GM19025 (cell line): ENCODE data around the gene CNTFR.

Experiments used
- ATAC-seq: cut with Tn5 transposase; IDR thresholded peaks from one replicate; pipeline ENCODE4 v1.9.1; 2021; ENCODE audit warnings: mild to moderate bottlenecking, low read depth, moderate library complexity; ENCODE audit not compliant: unreplicated experiment

CNTFR gene

DNA sequence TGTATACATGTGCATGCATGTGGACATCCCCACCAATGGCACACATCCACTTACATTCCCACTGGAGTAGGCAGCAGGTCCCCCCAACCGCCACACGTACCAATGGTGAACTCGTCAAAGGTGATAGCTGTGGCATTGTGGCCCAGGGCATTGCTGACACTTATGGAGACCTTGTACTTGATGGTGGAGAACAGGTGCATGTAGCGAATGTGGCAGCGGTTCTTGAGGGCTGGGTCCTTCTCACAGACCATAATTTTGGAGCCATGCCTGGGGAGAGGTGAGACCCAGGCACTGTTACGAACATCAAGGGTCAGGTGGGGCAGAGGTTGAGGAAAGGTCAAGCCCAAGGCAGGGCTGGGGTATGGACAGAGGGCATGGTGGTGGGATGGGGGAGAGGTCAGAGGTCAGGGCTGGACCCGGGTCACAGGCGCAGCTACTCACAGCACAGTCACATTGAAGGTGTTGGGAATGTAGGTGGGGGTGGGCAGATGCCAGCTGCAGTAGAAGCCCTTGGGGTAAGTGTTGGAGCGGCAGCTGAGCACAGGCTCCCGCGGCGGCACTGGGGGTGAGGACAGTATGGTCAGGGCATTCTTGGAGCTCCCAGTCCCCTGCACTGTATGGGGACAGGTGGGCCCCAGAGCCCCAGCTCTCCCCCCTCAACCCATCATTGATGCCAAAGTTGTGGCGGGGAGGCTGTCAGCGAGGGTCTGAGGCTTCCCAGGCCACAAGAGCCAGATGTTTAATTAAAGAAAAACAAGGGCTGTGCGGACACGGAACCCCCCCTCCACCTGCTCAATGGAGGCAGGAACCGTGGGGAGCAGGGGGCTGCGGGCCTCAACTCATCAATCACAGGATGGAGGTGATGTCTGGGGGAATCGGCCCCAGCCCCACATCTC lies 31.9 kb downstream of the CNTFR start:
- ATAC-seq, result no peak

DNA sequence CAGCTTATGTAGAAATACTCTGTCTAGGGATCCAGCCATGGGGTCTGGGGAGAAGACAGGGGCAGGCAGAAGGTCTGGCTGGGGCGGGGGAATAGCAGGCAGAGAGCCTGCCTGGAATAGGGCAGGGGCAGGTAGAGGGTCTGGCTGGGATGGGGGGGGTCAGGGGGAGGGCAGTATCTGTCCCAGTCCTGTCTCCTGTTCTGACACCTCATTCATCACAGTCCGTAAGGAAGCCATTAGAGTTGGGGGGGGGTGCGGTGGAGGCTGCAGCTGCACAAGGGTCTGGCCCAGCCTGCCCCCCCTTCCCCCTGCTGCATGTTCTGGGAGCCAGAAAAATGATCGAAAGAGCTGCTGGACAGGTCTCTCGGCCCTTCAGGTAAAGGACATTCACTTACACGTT lies 32.6 kb downstream of the CNTFR start:
- no peak for ATAC-seq

DNA sequence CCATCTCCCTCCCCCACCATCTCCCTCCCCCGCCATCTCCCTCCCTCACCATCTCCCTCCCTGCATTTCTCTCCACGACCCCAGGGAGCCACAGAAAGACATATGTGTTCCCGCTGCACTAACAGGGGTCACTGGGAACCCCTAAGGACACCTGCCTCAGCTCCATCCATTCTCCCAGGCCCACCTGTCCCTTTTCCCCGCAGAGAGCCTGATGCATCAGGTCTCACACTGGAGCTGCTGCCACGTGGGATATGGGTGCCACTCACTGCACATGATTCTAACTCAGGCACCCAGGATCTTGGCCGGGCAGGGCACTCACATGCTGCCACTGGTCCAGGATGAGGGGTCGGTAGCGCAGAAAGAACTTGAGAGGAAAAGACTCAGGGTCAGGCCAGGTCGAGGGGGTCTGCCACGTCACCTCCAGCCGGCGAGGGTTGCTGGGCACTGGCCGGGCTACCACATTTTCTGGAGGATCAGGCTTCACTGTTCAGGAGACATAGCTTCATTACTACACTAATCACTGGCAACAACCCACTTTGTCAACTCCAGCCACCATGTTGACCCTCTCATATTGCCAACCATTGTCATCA lies 33.5 kb downstream of the CNTFR start:
- ATAC-seq, result no peak

- ATAC-seq, result no peak
Observed at GRCh38 chr9:34555500-34555899, 34.0 kb downstream of the CNTFR start.

GRCh38 chr9:34555002-34555348 lies 34.5 kb downstream of the CNTFR start:
- ATAC-seq, result no peak

DNA sequence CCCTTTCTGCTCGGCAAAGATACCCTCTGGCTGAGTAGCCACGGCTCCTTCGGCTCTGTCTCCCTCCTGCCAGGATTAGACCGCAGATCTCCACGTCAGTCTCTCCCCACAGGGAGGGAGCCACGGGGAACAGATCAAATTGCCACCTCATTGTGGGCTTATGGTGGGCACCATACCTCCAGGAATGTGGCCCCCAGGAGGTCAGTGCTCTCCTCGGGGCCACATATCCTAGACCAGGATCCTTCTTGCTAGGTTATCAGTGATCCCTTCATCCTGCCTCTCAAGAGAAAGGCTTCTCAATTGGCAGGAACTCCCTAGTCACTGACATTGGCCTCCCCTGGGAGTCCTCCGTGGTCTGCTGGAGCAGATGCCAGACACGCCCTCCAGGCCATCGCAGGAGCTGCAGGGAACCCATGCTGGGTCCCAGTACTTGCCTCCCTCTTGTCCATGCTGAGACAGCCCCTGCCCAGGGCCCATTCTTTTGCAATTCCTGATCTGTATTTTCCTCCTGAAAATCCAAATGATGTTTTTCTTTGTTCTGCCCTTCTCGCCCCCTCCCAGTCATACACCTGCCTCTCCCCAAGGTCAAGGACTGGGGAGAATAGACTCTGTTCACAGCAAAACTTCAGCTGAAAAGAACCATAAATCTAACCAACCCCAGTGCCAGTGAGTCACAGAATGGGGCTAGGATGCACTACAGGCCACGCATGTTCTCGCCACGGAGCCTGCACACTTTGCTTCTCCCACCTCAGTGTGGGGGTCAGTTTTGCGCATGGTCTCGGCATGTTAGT lies 35.1 kb downstream of the CNTFR start:
- ATAC-seq, result no peak

GRCh38 chr9:34553511-34554021 lies 36.0 kb downstream of the CNTFR start:
- ATAC-seq, result no peak

GRCh38 chr9:34552986-34553385 lies 36.5 kb downstream of the CNTFR start:
- ATAC-seq, result no peak

GRCh38 chr9:34552606-34552981 lies 36.9 kb downstream of the CNTFR start:
- ATAC-seq, result no peak

DNA sequence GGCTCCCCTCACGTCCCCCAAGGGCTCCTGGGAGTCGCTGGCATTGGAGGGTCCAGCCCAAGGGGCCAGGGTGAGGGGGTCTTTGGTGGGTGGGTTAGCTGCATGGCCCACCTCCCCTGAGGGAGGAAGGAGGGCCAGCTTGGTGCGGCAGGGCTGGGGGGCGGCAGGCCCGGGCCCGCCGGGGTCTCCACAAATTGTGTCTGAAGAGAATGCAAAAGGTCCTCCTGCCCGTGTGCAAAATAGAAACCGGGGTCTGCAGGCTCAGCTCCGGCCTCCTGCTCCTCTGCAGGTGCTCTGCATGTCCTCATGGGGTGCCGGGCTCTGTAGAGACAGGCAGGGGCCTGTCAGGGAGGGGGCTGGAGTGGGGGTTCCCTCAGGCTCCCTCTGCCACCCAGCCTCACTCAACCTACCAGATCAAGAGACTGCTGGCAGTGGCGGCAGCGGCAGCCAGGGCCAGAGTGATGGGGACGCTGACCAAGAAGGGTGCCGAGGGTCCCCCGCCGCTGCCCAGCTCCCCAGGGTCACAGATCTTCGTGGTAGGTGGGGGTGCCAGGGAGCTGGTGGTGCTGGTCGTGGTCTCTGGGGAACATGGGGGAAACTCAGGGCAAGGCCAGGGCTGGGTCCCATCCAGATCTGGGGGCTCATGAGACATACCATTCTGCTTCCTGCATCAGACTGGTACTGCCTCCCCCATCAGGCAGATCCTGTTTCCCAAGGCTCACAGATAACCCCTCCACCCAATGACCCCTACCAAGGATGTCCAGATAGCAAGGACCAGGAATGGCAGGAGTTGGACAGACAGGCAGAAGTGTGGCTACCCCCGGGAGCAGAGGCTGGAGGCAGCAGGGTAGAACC lies 37.5 kb downstream of the CNTFR start:
- ATAC-seq, result no peak

DNA sequence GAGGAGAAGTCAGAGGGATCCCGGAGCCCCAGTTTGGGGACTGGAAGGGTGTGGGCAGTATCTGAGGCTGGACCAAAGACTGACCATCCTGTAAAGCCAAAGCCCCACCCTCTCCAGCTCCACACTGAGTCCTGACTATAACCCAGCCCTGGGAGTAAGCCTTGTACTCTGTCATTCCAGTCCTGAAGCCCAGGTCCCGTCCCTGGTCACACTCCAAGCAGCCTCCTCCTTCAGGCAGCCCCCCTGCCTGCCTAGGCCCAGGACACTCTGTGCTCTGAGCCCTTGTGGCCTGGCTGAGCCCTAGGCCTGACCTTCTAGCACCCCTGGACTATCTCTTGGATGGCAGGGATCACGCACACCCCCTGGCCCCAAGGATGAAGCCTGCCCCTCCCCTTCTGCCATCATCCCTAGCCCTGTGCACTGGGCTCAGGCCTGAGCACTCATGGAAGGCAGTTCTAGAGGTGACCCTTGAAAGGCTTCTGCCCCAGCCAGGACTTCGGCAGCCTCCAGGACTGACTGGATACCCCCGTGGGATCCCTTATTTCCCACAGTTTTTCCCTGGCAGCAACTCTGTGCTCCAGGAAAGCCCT lies 38.7 kb downstream of the CNTFR start:
- ATAC-seq, result no peak

GRCh38 chr9:34550016-34550680 lies 39.4 kb downstream of the CNTFR start:
- no peak for ATAC-seq

DNA sequence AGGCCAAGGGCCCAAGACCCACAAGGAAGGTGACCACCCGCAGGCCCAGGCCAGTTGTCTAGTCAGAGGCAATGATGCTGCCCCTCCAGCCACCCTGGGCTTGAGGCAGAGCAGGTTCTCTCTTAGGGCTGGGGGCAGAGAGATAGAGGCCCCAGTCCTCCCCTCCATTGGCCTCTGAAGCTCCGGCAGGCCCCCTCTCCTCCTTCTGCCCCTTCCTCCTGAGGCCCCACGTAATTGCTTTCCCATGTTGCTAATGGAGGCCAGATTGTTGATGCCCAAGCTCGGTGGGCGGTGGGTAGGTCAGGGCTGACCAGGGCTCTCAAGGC lies 40.2 kb downstream of the CNTFR start:
- no peak for ATAC-seq

- ATAC-seq, result no peak
Observed at GRCh38 chr9:34547960-34548611, 41.4 kb downstream of the CNTFR start.

DNA sequence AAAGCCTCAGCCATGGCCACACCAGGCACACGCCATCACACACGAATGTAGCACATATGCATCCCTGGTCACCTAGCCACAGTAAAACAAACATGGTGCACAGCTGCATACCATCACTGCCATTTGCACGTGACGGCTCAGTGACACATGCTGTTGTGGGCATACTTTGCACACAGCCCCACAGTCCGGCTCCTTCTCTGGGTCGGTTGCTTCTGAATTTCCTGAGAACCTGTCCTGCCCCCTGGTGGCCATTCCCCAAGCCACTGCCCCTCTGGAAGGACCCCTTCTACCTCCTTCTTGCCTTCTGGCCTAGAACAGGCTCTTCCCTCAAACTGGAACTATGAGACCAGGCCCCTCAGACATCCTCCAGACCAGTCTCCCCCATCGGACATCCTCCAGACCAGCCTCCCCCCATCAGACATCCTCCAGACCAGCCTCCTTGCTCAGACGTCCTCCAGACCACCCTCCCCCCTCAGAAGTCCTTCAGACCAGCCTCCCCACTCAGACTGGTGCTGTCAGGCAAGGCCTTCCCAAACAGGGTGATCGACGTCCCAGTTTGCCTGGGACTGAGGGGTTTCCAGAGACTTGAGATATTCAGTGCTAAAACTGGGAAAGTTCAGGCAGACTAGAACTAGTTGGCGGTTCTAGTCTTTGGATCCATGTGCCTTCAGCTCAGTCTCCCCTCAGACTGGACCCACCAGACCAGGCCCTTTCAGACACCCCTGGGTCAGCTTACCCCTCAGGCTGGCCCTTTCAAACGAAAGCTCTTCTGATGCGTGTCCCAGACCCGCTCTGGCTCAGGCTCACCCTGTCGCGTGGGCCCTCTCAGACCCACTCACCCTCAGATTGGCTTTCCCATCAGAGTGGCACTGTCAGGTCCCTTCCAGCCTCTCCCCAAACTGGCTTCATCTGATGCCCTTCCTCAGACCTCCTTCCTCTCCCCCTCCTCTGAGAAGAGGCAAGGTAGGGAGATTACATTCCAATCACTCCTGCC lies 42.4 kb downstream of the CNTFR start:
- ATAC-seq, result no peak

DNA sequence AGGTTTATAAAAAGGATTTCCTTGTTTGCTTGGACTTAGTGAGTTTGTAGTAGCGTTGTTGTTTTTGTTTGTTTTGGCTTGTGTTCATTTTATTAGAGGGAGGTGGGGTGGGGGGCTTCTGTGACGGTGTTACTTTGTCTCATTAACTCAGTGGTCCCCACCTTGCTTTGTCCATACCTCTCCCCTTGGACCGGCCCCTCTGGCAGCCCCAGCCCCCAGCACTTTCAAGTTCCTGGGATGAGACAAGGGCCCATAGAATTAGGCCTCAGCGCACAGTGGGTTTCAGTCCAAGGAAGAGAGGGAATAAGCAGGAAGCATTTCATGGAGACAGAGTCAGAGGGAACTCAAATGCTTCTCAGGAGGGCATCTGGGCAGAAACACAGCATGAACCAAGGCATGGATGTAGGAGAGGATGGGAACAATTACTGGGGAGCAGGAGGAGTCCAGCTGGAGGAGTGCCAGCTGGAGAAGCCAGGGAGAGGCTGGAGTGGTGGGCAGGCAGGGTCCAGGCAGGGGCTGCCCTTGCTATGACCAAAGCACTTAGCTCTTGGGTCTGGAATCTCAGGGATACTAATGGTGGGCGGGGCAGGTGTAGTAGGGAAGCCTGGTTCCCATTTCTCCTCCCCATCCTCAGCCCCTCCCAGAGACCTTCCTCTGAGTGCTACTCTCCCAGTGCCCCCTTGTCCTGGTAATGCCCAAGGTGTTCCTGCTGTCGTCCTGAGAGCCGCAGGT lies 43.3 kb downstream of the CNTFR start:
- ATAC-seq, result no peak

GRCh38 chr9:34545497-34545896 lies 44.0 kb downstream of the CNTFR start:
- no peak for ATAC-seq
